HG02885 (cell line): ENCODE results near the gene COX7B2.

Experiments used
- ATAC-seq: cut with Tn5 transposase; IDR thresholded peaks from one replicate; pipeline ENCODE4 v1.9.1; 2021; ENCODE audit warnings: mild to moderate bottlenecking; ENCODE audit not compliant: unreplicated experiment, poor library complexity

The COX7B2 gene

GRCh38 chr4:46894826-46895225 is 14.2 kb downstream of the COX7B2 start:
- ATAC-seq = no peak

GRCh38 chr4:46890056-46890455 is 19.0 kb downstream of the COX7B2 start:
- ATAC-seq = no peak

GRCh38 chr4:46889410-46889809 is 19.6 kb downstream of the COX7B2 start:
- no peak for ATAC-seq

GRCh38 chr4:46886711-46887110 is 22.3 kb downstream of the COX7B2 start:
- ATAC-seq = no peak

- ATAC-seq = no peak
These were observed 30.4 kb downstream of the COX7B2 start for GRCh38 chr4:46878641-46879040.

- ATAC-seq = no peak
These were observed 34.2 kb downstream of the COX7B2 start for GRCh38 chr4:46874811-46875210.

GRCh38 chr4:46870411-46870810 is 38.6 kb downstream of the COX7B2 start:
- no peak for ATAC-seq

GRCh38 chr4:46856333-46856732 is 52.7 kb downstream of the COX7B2 start:
- no peak for ATAC-seq

- no peak for ATAC-seq
These were observed 56.2 kb downstream of the COX7B2 start for GRCh38 chr4:46852800-46853199.

GRCh38 chr4:46850026-46850425 is 59.0 kb downstream of the COX7B2 start:
- ATAC-seq = no peak

GRCh38 chr4:46844325-46844917 is 64.6 kb downstream of the COX7B2 start:
- peak; percentile 68 for ATAC-seq

GRCh38 chr4:46839128-46839527 is 69.9 kb downstream of the COX7B2 start:
- no peak for ATAC-seq

GRCh38 chr4:46837639-46838038 is 71.4 kb downstream of the COX7B2 start:
- ATAC-seq = no peak

GRCh38 chr4:46836584-46836983 is 72.5 kb downstream of the COX7B2 start:
- ATAC-seq = no peak

GRCh38 chr4:46830971-46831454 is 78.0 kb downstream of the COX7B2 start:
- no peak for ATAC-seq

- no peak for ATAC-seq
These were observed 88.9 kb downstream of the COX7B2 start for GRCh38 chr4:46820154-46820553.

GRCh38 chr4:46819095-46819494 is 90.0 kb downstream of the COX7B2 start:
- ATAC-seq = no peak

- no peak for ATAC-seq
These were observed 90.4 kb downstream of the COX7B2 start for GRCh38 chr4:46818604-46819003.

GRCh38 chr4:46817806-46818205 is 91.2 kb downstream of the COX7B2 start:
- no peak for ATAC-seq

- no peak for ATAC-seq
These were observed 104.1 kb downstream of the COX7B2 start for GRCh38 chr4:46804781-46805413.

GRCh38 chr4:46793036-46793435 is 116.0 kb downstream of the COX7B2 start:
- no peak for ATAC-seq

GRCh38 chr4:46781434-46782092 is 127.5 kb downstream of the COX7B2 start:
- ATAC-seq = no peak
